Ovary (tissue), 9 donors: ENCODE measurements around the gene DCAF6. TPM values are rescaled to one million over a fixed set of nuclear protein-coding genes. Genes with fewer than 3 reads are reported as not detected.

Source experiments
- DNase-seq, 5 donors: peaks; one replicate each; pipeline ENCODE4 v3.0.0-alpha.2; 2019 to 2020
- H3K27ac ChIP-seq, 2 donors: fragments of 200-600 bp; one replicate each; pipeline versions ENCODE4 v1.5.1 to v1.8.0; 2019 to 2022
- H3K27me3 ChIP-seq: fragments of 200-600 bp; one replicate; pipeline ENCODE4 v1.8.0; 2022
- H3K36me3 ChIP-seq: fragments of 200-600 bp; sonication (generic); one replicate; pipeline ENCODE4 v1.5.1; 2019
- H3K4me1 ChIP-seq: one replicate; pipeline ENCODE4 v1.8.1; 2013; ENCODE audit warnings: mild to moderate bottlenecking, moderate library complexity; ENCODE audit not compliant: insufficient read depth
- H3K4me3 ChIP-seq: fragments of 200-600 bp; sonication (generic); one replicate; pipeline ENCODE4 v1.5.1; 2017
- H3K9me3 ChIP-seq, 2 donors: fragments of 200-600 bp in 1 of 2; sonication (generic) in 1 of 2; one replicate each; pipeline versions ENCODE4 v1.5.1 to v1.8.1; 2013 to 2019; ENCODE audit warnings: mild to moderate bottlenecking in 1 of 2, moderate library complexity in 1 of 2
- CTCF ChIP-seq, 3 donors: fragments of 450-650 bp in 2 of 3; fragments of 200-600 bp in 1 of 3; IDR thresholded peaks; one replicate each; pipeline versions ENCODE4 v1.5.1 to v1.8.0; 2016 to 2022; ENCODE audit warnings: antibody characterized with exemption in 3 of 3, mild to moderate bottlenecking in 1 of 3
- EP300 ChIP-seq: sonication (generic); formaldehyde crosslinking; IDR thresholded peaks from one replicate; pipeline ENCODE4 v1.6.1; 2017; ENCODE audit warnings: antibody characterized with exemption
- POLR2A ChIP-seq: fragments of 450-650 bp; IDR thresholded peaks from one replicate; pipeline ENCODE4 v1.6.1; 2017; ENCODE audit warnings: antibody characterized with exemption, mild to moderate bottlenecking, moderate library complexity
- WGBS, 3 donors: extraction: QIAGEN DNeasy Blood & Tissue Kit in 1 of 3; methylation state at CpG; one replicate each; pipeline versions ENCODE4 v1.1.5 to v1.1.7; 2013 to 2017; 5-methylcytosine and 5-hydroxymethylcytosine counted together
- intact Hi-C, 4 donors: fragments of 100-400 bp; cut with DNase I; formaldehyde crosslinking; loops; one replicate each; pipeline versions ENCODE4 v1.11.0 to v1.15.1; 2022 to 2023
- microRNA counts: library from miRNA; unstranded; fragments of <30 nt; microRNA quantifications from one replicate; lab custom pipeline; 2016
- microRNA-seq, 3 donors: library from miRNA; unstranded; fragments of <30 nt; microRNA quantifications; one replicate each; pipeline versions ENCODE4 to v1.2.0, GENCODE V29; 2019 to 2020
- polyA plus RNA-seq, 2 donors: library from polyadenylated mRNA; stranded (reverse); fragments of 200-250 nt in 1 of 2; fragments of 350-450 nt in 1 of 2; fragmentation: Illumina TruSeq in 1 of 2; extraction: RNeasy Lipid Tissue Mini Kit (QIAGEN cat#74804) in 1 of 2; gene quantifications; one replicate each; pipeline ENCODE4 v1.2.3, GENCODE V29; 2013 to 2014
- small RNA-seq: library from RNA; depleted of rRNA; stranded (forward); fragments of <200 nt; gene quantifications from one replicate; pipeline ENCODE3, GENCODE V24; 2016
- total RNA-seq, 7 donors: library from RNA; depleted of rRNA in 2 of 7; stranded (reverse); fragments of >200 nt in 2 of 7; fragmentation: NEBNext Ultra II Directional in 3 of 7; extraction: Animal tissue kit (Norgen Biotek cat#: 25700) in 3 of 7; gene quantifications; one replicate each; pipeline versions ENCODE4 v1.1.0 to v1.2.4, GENCODE V29; 2016 to 2023
- donor health status: DM: no; HTN: no; CAD: no; lungs with moderate emphysema.
- donor health status: DM: no; HTN: no; CAD: no.
- donor health status: Bipolar disorder and iron deficiency.
- donor health status: DM: yes; HTN: yes; CAD: no.
- donor health status: DM: no; HTN: no; CAD: no.
- donor health status: DM: yes; HTN: yes; CAD: no.

Gene DCAF6
- total and polyA plus RNA-seq, 9 donors, result 32.1 to 65.9 (median 44.4) TPM

- 2 to 14% (median 4%) methylated on average over 7 of the region's 7 CpGs for WGBS, 3 donors
- Histone ChIP-seq H3K4me1 (peaks cover 11% of the 10 kb centered on the region), H3K4me3 (no peak overlapping the region), H3K27me3 (no peaks in the 10 kb centered on the region), H3K9me3 (no peaks in the 10 kb centered on the region), H3K36me3 (no peaks in the 10 kb centered on the region), H3K27ac (peak overlapping the region; percentile 2 to 67)
- DNase-seq, result peak; percentile 88 to 95 (median 92)
- intact Hi-C loops, result no loop called here
- TF ChIP-seq EP300 (no peak), POLR2A (no peak), CTCF (IDR thresholded peaks at IDR 0.05) (no peak)
These were observed 185.0 kb downstream of the DCAF6 start for GRCh38 chr1:168121401-168122011.

- DNase-seq, result no peak
- Histone ChIP-seq H3K36me3 (no peaks in the 10 kb centered on the region), H3K4me1 (peaks cover 11% of the 10 kb centered on the region), H3K4me3 (no peak overlapping the region), H3K27ac (no peak overlapping the region), H3K27me3 (no peaks in the 10 kb centered on the region), H3K9me3 (peaks cover 0 to 3% of the 10 kb centered on the region in 2 donors)
- intact Hi-C loops, result no loop called here
- TF ChIP-seq EP300 (no peak), CTCF (IDR thresholded peaks at IDR 0.05) (no peak), POLR2A (no peak)
- WGBS, 3 donors, result 93 to 100% (median 94%) methylated on average over 1 of the region's 1 CpG
These were observed 188.6 kb downstream of the DCAF6 start for GRCh38 chr1:168125051-168125450.

MicroRNA genes within 50 kb of the gene (microRNA counts, 767-probe panel; counts per million panel counts)
- microRNA hsa-miR-1255b-5p (lab: Ali Mortazavi, UCI), result 530 counts per million, percentile 78 among the panel's probes with 10 or more counts

Small RNAs within 50 kb of the gene (microRNA-seq; reads per million reads assigned to microRNA genes)
- 0 reads per million in 3 donors for gene MIR1255B2

Small RNAs within 50 kb of the gene (small RNA-seq; reads per million reads assigned to genes)
- gene MIR1255B2, result not detected

Other genes with a start within 250 kb of the DCAF6 start
- gene MPZL1, start 214.7 kb upstream of the DCAF6 start, total RNA-seq, result 100 to 1,000 TPM in 3 of 7 donors, 10 to 100 TPM in 4; 43.0 to 114 (median 80.1) TPM
- 100 to 1,000 TPM in 1 of 2 donors, 10 to 100 TPM in 1; 30.3 to 180 TPM for gene MPZL1, start 214.7 kb upstream of the DCAF6 start, polyA plus RNA-seq
- gene ADCY10, start 22.5 kb upstream of the DCAF6 start, total RNA-seq, result under 1 TPM in 4 of 7 donors, not detected in 3; 0.05 to 0.23 (median 0.11) TPM
- gene ADCY10, start 22.5 kb upstream of the DCAF6 start, polyA plus RNA-seq, result under 1 TPM; 0.05 to 0.07 TPM
- 10 to 100 TPM; 22.1 to 55.2 (median 49.3) TPM for gene MPC2, start 389 bp downstream of the DCAF6 start, total RNA-seq
- 10 to 100 TPM; 45.8 to 91.2 TPM for gene MPC2, start 389 bp downstream of the DCAF6 start, polyA plus RNA-seq
- gene GPR161, start 200.2 kb downstream of the DCAF6 start, total RNA-seq, result 10 to 100 TPM in 6 of 7 donors, 1 to 10 TPM in 1; 7.4 to 23.4 (median 19.1) TPM
- gene GPR161, start 200.2 kb downstream of the DCAF6 start, polyA plus RNA-seq, result 10 to 100 TPM in 1 of 2 donors, 1 to 10 TPM in 1; 8.2 to 13.6 TPM
- 10 to 100 TPM; 13.9 to 35.2 (median 25.6) TPM for gene TIPRL, start 242.3 kb downstream of the DCAF6 start, total RNA-seq
- 10 to 100 TPM; 15.0 to 31.6 TPM for gene TIPRL, start 242.3 kb downstream of the DCAF6 start, polyA plus RNA-seq